ENCODE data around the gene PPIE.

PPIE gene

DNA sequence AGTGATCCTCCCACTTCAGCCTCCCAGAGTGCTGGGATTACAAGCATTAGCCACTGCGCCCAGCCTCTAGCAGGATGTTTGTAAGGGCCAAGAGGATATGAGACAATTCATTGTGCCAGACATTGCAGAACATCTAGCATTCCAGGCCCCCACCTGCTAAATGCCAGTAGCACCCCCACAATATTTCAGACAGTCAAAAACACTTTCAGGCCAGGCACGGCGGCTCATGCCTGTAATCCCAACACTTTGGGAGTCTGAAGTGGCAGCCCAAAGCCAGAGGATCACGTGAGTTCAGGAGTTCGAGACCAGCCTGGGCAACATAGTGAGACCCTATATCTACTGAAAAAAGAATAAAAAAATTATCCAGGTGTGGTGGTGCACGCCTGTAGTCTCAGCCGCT lies 12.9 kb downstream of the PPIE start:
- ATAC-seq, result no peak
- TF ChIP-seq, protein P1, sequence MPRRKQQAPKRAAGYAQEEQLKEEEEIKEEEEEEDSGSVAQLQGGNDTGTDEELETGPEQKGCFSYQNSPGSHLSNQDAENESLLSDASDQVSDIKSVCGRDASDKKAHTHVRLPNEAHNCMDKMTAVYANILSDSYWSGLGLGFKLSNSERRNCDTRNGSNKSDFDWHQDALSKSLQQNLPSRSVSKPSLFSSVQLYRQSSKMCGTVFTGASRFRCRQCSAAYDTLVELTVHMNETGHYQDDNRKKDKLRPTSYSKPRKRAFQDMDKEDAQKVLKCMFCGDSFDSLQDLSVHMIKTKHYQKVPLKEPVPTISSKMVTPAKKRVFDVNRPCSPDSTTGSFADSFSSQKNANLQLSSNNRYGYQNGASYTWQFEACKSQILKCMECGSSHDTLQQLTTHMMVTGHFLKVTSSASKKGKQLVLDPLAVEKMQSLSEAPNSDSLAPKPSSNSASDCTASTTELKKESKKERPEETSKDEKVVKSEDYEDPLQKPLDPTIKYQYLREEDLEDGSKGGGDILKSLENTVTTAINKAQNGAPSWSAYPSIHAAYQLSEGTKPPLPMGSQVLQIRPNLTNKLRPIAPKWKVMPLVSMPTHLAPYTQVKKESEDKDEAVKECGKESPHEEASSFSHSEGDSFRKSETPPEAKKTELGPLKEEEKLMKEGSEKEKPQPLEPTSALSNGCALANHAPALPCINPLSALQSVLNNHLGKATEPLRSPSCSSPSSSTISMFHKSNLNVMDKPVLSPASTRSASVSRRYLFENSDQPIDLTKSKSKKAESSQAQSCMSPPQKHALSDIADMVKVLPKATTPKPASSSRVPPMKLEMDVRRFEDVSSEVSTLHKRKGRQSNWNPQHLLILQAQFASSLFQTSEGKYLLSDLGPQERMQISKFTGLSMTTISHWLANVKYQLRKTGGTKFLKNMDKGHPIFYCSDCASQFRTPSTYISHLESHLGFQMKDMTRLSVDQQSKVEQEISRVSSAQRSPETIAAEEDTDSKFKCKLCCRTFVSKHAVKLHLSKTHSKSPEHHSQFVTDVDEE (CRISPR knock-in tag; IDR thresholded peaks at IDR 0.05), result no peak
- no peak for TF ChIP-seq ZFP30 (CRISPR knock-in tag; IDR thresholded peaks at IDR 0.05)
- TF ChIP-seq TOX (CRISPR knock-in tag; IDR thresholded peaks at IDR 0.05; ENCODE audit: borderline replicate concordance), result no peak
- no peak for TF ChIP-seq ISL1 (CRISPR knock-in tag; IDR thresholded peaks at IDR 0.05)

DNA sequence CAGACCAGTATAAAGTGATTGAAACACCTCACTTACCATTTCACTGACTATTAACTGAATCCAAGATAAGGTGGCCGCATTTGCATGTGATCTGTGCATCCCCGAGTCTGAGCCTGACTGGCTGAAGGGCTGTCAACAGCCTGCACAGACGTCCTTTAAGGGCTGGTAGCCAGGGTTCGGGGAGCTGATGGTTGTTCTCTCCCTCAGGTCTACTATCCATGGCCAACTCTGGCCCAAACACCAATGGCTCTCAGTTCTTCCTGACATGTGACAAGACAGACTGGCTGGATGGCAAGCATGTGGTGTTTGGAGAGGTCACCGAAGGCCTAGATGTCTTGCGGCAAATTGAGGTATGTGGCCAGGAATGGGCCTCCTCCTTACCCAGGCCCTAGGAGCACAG lies 14.0 kb downstream of the PPIE start:
- TF ChIP-seq GLIS3 (CRISPR knock-in tag; IDR thresholded peaks at IDR 0.05), result no peak
- TF ChIP-seq ZNF70 (CRISPR knock-in tag; IDR thresholded peaks at IDR 0.05), result no peak
- no peak for TF ChIP-seq ARNTL (CRISPR knock-in tag; IDR thresholded peaks at IDR 0.05; ENCODE audit: borderline replicate concordance, low read depth)
- TF ChIP-seq ISL1 (CRISPR knock-in tag; IDR thresholded peaks at IDR 0.05), result no peak
- TF ChIP-seq SNAI2 (CRISPR knock-in tag; IDR thresholded peaks at IDR 0.05), result no peak
- TF ChIP-seq OSR1 (CRISPR knock-in tag; IDR thresholded peaks at IDR 0.05), result no peak
- no peak for TF ChIP-seq PPARA (CRISPR knock-in tag; IDR thresholded peaks at IDR 0.05; ENCODE audit: borderline replicate concordance)
- no peak for ATAC-seq

DNA sequence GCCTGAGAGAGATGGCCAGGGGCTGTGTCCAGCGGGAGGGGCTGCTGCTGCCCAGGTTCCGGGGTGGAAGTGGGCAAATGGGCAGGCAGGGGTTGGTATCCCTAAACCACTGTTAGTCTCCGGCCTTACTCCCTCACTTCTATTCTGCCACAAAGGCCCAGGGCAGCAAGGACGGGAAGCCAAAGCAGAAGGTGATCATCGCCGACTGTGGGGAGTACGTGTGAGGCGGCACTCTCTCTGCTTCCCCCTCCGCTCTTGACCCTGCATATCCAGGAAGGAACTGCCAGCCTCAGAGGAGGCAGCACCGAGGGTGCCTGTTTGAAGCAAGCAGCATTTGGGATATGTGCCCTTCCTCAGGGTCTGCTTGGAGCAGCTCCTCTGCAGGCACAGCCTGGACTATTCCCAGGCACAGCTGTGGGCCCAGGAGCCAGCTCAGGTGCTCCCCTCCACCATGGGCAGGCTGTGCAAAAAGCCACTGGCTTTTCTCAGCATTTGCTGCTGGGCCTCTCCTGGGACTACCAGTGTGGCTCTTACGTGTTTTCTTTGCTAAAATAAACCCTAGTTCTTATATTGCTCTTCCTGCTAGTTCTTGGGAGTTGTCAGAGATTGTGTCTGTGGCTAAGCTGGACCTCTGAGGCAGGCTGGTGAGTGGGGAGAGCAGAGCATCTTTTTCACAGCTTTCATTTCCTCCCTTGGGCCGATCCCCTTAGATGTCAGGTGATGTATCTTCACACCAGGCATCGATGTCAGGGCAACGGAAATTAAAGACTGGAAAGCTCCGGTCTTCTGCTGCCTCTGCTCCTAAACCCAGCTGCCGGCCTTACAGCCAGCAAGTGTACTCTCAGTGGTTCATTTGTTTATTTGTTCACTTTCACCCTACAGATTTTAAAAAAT lies 14.7 kb downstream of the PPIE start:
- no peak for ATAC-seq
- TF ChIP-seq BACH2 (CRISPR knock-in tag; IDR thresholded peaks at IDR 0.05; ENCODE audit: borderline replicate concordance) (no peak), ISL1 (CRISPR knock-in tag; IDR thresholded peaks at IDR 0.05) (no peak)

DNA sequence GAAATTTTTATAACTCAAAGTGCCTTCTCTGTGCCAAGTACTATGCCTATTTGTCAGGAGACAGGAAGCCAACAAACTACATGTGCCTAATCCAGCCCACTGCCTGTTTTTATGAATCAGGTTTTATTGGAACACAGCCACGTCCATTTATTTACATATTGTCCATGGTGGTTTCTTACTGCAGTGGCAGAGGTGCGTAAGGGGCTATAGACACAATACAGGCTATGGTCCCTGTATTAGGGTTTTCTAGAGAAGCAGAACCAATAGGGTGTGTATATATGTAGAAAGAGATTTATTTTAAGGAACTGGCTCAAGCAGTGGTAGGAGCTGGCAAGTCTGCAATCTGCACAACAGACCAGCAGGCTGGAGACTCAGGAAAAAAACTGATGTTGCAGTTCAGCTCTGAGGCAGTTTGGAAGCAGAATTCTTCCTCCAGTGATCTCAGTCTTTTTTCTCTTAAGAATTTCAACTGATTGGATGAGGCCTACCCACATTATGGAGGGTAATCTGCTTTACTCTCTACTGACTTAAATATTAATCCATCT lies 15.4 kb downstream of the PPIE start:
- no peak for ATAC-seq
- no peak for TF ChIP-seq TCF4 (CRISPR knock-in tag; IDR thresholded peaks at IDR 0.05; ENCODE audit: borderline replicate concordance)
- TF ChIP-seq, protein P2, sequence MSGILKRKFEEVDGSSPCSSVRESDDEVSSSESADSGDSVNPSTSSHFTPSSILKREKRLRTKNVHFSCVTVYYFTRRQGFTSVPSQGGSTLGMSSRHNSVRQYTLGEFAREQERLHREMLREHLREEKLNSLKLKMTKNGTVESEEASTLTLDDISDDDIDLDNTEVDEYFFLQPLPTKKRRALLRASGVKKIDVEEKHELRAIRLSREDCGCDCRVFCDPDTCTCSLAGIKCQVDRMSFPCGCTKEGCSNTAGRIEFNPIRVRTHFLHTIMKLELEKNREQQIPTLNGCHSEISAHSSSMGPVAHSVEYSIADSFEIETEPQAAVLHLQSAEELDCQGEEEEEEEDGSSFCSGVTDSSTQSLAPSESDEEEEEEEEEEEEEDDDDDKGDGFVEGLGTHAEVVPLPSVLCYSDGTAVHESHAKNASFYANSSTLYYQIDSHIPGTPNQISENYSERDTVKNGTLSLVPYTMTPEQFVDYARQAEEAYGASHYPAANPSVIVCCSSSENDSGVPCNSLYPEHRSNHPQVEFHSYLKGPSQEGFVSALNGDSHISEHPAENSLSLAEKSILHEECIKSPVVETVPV (CRISPR knock-in tag; IDR thresholded peaks at IDR 0.05), result no peak
- TF ChIP-seq OSR1 (CRISPR knock-in tag; IDR thresholded peaks at IDR 0.05), result no peak
- no peak for TF ChIP-seq BACH2 (CRISPR knock-in tag; IDR thresholded peaks at IDR 0.05; ENCODE audit: borderline replicate concordance)
- TF ChIP-seq ESRRG (CRISPR knock-in tag; IDR thresholded peaks at IDR 0.05), result no peak
- TF ChIP-seq, protein P1 (CRISPR knock-in tag; IDR thresholded peaks at IDR 0.05), result no peak
- no peak for TF ChIP-seq ARNTL (CRISPR knock-in tag; IDR thresholded peaks at IDR 0.05; ENCODE audit: borderline replicate concordance, low read depth)
- no peak for TF ChIP-seq RARB (CRISPR knock-in tag; IDR thresholded peaks at IDR 0.05)
- TF ChIP-seq ZNF565 (CRISPR knock-in tag; conservative IDR thresholded peaks at IDR 0.05; ENCODE audit: low read depth), result no peak
- TF ChIP-seq, protein P3, sequence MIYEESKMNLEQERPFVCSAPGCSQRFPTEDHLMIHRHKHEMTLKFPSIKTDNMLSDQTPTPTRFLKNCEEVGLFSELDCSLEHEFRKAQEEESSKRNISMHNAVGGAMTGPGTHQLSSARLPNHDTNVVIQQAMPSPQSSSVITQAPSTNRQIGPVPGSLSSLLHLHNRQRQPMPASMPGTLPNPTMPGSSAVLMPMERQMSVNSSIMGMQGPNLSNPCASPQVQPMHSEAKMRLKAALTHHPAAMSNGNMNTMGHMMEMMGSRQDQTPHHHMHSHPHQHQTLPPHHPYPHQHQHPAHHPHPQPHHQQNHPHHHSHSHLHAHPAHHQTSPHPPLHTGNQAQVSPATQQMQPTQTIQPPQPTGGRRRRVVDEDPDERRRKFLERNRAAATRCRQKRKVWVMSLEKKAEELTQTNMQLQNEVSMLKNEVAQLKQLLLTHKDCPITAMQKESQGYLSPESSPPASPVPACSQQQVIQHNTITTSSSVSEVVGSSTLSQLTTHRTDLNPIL (CRISPR knock-in tag; IDR thresholded peaks at IDR 0.05; ENCODE audit: low read depth), result no peak
- TF ChIP-seq TOX (CRISPR knock-in tag; IDR thresholded peaks at IDR 0.05; ENCODE audit: borderline replicate concordance), result no peak
- TF ChIP-seq PPARA (CRISPR knock-in tag; IDR thresholded peaks at IDR 0.05; ENCODE audit: borderline replicate concordance), result no peak
- no peak for TF ChIP-seq ZFP30 (CRISPR knock-in tag; IDR thresholded peaks at IDR 0.05)
- TF ChIP-seq, protein P4, sequence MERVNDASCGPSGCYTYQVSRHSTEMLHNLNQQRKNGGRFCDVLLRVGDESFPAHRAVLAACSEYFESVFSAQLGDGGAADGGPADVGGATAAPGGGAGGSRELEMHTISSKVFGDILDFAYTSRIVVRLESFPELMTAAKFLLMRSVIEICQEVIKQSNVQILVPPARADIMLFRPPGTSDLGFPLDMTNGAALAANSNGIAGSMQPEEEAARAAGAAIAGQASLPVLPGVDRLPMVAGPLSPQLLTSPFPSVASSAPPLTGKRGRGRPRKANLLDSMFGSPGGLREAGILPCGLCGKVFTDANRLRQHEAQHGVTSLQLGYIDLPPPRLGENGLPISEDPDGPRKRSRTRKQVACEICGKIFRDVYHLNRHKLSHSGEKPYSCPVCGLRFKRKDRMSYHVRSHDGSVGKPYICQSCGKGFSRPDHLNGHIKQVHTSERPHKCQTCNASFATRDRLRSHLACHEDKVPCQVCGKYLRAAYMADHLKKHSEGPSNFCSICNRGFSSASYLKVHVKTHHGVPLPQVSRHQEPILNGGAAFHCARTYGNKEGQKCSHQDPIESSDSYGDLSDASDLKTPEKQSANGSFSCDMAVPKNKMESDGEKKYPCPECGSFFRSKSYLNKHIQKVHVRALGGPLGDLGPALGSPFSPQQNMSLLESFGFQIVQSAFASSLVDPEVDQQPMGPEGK (CRISPR knock-in tag; IDR thresholded peaks at IDR 0.05; ENCODE audit: borderline replicate concordance), result no peak
- TF ChIP-seq GLIS3 (CRISPR knock-in tag; IDR thresholded peaks at IDR 0.05), result no peak
